ENCODE data around the gene NR3C2.

The NR3C2 gene

GRCh38 chr4:148255344-148255720 lies 186.9 kb downstream of the NR3C2 start:
- DNase-seq: no peak

GRCh38 chr4:148254621-148255343 lies 187.4 kb downstream of the NR3C2 start:
- no peak for DNase-seq

DNA sequence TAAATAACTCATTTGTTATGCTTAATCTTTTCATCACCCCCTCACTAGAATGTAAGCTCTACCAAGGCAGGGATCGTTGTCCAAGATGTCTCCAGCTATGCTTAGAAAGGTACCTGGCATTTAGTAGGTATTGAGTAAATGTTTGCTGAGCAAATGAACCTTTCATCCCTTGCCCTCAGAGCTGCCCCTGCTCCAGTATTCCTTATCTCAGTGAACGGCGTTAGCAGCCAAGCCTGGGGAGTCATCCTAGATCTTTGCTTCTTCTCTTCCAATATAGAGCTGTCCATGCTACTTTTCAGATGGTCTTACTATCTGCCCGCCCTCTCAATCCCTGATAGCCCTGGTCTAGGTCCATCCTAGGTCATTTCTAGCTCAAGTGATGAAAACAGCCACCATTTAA lies 188.4 kb downstream of the NR3C2 start:
- DNase-seq: no peak

DNA sequence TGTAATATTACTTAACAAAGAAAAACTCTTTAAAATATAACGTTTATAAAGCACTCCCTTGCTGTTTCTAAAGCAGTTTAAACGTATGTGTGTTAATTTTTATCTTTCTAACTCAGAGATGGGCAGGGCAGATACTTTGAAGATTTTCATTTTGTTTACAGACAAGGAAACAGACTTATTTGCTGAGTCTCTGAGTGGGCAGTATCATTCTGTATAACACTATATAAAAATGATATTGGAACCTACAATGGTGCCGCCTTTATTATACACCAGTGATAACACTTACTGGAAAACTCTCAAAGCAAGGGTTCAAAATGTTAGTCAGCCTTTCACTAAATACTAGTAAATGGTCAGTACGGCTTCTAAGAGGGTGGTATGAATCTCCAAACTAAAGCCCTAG lies 193.4 kb downstream of the NR3C2 start:
- DNase-seq: no peak

- no peak for DNase-seq
Observed at GRCh38 chr4:148245015-148245414, 197.2 kb downstream of the NR3C2 start.

DNA sequence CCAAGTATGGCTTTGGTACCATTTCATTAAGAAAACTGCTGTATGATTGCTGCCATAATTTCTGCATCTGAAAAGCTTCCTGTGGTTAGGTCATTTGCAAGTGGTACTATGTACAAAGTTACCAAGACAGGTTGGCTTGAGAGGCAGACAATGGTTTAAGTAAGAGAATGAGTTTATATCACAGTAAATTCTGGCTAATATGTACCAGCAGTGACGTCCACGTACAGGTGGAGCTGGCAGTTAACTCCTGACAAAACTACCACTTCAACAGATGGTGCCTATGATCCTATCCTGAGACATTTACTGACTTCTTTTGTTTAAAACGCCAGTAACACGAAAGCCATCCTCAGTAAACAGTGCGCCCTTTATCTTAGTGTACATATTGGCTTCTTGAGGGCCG lies 198.4 kb downstream of the NR3C2 start:
- no peak for DNase-seq

DNA sequence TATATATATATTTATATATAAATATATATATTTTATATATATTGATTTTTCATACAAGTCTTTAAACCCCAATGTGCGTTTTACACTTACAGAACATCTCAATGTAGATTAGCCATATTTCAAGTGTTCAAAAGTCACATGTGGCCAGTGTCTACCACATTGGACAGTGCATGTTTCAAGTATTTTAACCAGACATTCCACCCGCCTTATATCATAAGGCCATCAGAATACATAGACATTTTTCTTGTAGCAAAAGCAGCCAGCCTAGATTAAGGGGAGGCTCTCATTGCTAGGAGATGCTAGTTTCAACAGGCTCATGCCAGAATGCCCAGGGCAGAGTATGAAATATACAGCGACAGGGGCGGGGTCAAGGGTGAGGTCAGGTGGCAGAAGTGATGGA lies 202.0 kb downstream of the NR3C2 start:
- peak; percentile 4 for DNase-seq

DNA sequence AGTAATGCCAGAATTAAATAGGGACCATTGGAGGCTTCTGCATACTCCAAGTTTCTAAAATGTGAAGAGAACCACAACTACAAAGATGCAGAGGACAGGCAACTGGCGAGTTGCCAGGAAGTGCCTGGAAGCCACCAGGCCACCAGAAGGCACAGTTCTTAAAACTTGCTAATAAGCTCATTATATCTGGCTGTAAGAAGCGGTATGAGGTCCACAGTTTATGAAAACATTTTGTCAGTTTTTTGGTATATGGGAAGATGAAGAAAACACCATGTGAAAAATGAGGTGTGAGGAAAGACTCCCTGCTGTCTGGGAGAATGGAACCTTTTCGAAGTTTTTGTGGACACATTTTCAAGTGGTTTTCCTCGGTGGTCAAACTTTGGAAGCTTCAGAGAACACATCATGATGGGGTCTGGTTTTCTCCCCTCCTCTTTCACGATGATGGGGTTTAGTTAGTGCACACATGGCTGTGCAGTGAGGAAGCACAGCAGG lies 202.7 kb downstream of the NR3C2 start:
- peak; percentile 7 for DNase-seq

DNA sequence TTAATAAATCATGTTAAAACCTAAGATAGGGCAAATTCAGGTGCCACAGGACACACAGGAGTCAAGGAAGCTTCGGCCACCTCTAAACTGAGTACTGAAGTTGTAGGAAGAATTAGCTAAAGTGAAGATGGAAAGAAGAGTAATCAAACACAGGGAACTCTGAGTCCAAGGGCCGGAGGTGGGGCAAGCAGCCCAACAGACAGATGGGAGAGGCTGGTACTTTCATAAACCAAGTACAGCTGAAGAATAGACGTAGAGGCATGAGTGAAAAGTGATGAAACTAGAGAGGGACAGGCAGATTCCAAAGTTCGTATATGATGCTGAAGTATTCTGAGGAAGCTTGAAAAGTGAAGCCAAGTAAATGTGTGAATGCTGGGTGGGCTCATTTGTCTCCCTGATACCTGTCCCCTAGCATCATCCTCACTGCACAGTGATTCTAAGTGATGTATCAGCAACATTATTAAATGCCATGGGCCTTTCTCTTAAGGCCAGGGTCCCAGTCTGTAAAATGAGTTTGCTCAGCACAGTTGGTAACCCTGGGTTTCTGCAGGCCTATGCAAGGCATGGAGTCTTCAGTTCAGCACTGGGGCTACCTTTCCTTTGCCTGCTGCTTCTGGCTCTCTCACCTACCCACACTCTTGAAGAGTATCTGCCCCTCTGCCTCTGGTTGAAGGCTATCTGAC lies 203.3 kb downstream of the NR3C2 start:
- no peak for DNase-seq

DNA sequence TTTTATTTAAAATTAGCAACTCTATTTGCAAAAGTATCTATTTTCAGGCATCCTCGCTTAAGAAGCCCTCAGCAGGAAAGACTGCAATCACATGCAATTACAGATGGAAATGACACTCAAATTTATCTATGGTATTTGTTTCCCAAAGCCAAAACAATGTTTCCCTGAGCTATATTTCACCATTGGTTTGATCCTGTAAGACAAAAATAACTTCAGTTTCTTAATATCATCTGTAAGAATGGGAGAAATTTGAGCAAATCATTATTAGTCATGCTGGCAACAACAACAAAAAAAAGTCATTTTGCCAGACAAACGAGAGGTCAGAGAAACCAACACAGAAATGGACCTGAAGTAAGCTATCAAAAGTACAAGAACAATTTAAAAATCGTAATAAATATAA lies 204.1 kb downstream of the NR3C2 start:
- DNase-seq: no peak

DNA sequence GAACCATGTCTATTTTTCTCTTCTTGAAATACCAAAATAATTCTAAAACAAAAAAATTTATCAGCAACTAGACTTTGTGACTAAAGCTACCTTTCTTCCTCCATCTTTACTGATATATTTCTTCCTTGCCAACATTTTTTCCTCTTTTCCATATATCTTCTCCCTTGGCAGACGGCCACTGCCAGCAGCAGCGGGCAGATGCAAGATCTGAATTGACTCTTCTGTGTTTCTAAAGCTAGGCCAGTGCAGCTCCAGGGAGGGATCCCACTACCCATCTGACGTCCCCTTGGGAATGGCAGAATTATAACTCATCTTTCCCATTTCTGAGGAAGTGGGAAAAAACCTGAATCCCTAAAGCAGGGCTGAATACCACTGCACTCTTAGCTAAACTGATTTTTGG lies 206.4 kb downstream of the NR3C2 start:
- DNase-seq: no peak

DNA sequence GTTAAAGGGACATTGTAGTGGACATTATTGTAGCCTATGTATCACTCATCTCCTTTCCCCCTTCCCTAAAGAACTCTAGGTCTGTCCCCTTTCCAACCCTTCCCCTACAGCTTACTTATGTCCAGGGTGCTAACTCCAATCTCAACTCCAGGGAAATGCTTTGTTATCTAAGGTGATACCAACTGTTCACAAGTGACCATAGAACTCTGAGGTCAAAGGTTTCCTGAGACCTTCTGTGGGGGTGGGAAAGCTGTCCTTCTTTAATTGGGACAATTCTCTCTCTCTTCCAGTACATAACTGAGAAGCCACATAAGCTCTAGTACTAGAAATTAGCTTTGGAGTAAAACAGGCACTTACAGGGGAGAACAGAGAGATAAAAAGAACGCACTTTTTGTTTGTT lies 212.4 kb downstream of the NR3C2 start:
- DNase-seq: no peak

DNA sequence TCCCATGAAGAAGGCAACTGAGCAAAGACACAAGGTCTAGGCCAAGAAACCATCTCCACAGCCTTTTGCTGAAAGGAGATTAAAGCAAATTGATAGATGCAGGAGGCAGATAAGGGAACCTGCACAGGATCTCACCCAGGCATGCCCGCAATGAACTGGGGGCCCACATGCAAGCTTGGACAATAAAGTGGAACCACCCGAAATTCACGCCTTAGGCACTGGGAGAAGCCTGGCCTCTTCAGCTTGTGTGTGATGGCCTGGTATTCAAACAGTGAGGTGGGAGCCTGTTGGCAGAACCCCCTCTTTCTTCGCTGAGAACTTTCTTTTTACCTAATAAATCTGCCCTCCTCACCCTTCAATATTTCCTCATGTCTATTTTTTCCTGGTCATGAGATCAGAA lies 213.2 kb downstream of the NR3C2 start:
- DNase-seq: no peak

- DNase-seq: no peak
Observed at GRCh38 chr4:148227147-148227546, 215.1 kb downstream of the NR3C2 start.

DNA sequence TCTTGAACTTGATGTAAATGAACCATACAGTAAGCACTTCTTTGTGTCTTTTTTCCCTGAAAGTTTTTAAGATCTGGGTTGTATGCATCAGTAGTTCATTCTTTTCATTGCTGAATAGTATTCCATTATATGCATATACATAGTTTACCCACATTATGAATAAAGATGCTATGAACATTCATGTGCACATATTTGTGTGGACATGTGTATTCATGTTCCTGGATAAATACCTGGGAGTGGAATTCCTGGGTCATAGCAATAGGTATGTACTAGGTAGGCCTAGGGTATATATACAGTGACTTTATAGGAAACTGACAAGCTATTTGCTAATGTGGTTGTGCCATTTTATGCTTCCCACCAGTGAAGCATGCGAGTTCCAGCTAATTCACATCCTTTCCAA lies 215.9 kb downstream of the NR3C2 start:
- no peak for DNase-seq

- DNase-seq: peak; percentile 25
Observed at GRCh38 chr4:148225639-148226038, 216.6 kb downstream of the NR3C2 start.

DNA sequence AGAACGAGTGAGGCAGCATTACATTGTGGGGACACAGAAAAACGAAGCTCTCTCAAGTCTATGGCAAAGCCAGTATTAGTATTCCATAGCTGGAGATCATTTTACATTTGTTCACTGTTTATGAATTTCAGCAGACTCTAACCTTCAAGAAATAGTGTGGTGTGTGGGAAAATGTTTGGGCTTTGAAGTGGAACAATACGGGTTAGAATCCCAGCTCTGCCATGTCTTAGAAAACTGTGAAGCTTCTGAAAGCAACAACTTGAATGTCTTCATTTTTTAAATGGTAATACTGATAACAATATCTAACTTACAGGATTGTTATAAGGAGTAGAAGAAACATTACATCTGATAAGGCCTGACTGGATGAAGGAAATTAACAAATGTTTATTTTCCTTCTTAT lies 217.7 kb downstream of the NR3C2 start:
- DNase-seq: no peak

DNA sequence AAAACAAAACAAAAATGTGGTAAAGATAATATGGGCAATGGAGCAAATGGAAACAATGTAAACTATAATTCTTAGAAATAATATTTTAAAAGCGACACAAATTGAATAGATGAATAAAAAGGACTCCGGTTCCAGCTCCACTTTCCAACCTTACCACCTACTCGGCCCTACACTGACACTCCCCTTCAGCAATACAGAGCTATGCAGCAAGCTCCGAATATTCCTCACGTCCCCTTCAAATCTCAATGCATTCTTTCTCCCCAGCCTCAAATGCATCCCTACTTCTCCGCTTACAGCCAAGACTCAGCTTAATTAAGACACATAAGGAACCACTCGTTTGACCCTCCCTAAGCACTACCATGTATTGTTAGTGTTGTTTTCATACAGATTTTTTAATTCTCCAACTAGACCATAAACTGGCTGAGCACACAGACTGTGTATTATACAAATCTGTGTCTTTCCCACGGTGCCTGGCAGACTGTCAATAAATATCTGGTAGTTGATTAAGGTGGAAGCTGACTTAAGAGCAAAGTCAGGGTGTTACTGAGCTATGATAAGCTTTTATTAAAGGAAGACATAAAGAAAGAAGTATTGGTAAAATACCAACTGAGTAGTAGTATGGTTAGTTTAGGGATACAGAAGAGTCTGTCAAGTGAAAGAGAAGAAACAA lies 219.1 kb downstream of the NR3C2 start:
- DNase-seq: no peak

DNA sequence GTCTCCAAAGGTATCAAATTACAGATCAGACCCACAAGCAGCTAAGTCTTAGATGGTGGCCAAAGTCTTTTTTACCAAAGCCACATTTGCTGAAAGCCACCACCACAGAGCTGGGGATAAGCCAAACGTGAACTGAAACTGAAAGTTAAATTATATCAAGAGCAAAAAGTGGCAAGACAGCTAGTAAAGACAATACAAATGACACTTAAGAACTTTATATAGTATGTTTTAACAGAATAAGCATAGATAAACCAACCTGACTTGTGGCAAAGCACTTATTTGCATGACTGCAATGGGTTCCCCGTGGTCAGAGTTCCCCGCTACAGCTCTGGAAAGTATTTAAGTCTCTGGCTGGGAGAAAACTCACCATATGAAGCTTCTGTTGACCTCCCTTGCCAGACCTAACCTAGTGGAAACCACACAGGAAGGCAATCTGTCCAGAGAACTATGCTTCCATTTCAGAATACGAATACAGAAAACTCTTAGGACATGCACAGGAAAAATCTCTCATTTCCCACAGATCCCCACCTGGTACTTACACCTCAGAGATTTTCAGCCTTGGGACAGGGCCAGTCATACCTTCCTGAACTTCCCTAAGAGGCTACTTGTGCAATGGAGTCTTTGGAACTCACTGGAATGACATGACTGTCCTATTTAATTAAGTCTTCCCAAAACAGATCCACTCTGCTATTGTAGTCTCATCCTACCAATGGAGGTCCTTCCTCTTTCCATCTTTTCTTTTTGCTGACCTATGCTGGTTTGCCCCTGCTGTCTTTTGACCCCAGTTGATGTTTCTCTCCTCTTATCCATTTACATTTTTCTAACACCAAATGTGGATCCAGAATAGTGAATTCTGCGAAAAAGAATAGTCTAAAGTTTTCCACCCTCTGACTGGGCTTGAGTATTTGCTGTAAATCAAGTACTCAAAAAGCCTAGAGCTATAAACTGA lies 225.1 kb downstream of the NR3C2 start:
- DNase-seq: no peak

DNA sequence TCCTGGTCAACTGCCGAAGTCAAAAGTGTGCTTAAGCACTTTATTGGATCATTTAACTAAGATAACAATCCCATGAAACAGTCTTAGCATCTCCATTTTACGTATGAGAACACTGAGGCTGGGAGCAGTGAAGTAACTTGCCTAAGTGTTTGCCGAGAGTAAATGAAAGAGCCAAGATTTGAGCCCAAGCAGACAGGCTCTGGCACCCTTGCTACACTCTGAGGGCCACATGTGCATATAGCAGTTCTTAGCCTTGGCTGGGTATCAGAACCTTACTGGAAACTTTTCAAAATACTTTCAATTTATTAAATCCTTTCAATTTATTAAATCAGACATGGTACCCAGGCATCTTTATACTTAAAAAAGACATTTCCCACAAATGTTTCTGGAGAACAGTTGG lies 225.9 kb downstream of the NR3C2 start:
- no peak for DNase-seq

GRCh38 chr4:148215202-148215601 lies 227.0 kb downstream of the NR3C2 start:
- DNase-seq: no peak

DNA sequence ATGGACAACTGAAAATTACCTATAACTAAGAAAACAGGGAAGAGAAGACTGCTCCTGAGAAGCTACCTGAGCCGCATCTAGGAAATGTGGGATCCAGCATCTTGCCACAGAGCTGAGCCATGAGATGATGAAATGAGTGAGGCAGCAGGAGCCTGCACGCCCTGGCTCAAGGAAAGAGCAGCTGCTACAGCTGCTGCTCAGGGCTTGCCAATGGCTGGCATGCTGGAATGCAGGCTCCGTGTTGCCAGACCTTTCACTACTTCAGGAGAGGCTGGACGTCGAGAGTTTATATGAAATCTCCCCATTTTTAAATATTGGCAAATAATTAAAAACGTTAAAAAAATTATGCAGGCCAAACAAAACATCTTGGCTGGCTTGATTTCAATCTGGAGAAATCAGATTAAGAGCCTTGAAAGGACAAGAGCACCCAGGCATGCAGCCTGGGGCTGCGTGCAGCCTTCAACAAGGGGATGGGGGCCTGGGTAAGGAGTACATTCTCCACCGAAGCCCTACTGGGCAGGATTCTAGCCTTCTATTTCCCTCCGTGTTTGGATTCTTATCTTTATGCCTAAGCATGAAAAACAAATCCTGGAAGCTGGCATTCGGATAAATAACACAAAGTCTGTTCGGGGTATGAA lies 227.6 kb downstream of the NR3C2 start:
- DNase-seq: no peak

Data from fibroblast of skin of scalp (primary cell).